NCI-H524 treated with DMSO at 0.1 percent for 48 hours (cell line): ENCODE measurements around the gene CLSTN2.

ENCODE experiments used
- DNase-seq: peaks from one replicate; lab custom pipeline; 2025; lab: John Stamatoyannopoulos, UW

CLSTN2 gene

DNA sequence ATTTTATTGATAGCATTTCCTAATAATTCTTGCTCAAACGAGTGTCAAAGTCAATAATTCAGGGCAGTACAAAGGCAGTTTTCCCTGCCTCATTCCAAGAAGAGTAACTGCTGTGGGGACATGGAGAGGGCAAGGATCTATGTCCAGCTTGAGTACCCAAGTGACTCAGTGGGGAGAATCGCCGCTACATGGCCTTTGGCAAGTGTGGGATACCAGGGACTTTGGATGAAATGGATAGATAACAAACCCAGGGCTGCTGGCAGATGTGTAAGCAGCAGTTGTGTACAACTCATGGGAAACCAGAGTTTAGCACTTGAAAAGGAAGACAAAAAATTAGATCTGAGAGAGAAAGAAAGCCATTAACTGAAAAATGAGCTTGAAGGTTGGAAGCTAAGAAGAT is 620.7 kb downstream of the CLSTN2 start:
- no peak for DNase-seq

DNA sequence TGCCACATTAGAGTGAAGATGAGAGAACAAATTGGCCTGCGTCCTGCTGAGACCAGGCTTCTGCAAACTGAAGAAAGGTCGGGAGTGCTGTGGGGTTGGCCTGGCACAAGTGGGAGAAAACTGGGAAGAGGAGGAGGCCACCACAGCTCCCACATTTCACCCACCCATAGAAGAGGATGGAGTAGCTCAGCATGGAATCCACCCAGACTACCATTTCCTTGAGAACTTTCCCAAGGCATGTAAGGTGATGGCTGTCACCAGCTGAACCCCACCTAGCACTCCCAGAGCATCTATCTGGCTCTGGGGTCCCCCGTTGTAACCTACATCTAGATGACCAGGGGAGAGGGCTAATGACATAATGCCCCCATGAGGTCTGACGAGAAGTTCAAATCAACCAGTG is 622.5 kb downstream of the CLSTN2 start:
- DNase-seq: no peak

DNA sequence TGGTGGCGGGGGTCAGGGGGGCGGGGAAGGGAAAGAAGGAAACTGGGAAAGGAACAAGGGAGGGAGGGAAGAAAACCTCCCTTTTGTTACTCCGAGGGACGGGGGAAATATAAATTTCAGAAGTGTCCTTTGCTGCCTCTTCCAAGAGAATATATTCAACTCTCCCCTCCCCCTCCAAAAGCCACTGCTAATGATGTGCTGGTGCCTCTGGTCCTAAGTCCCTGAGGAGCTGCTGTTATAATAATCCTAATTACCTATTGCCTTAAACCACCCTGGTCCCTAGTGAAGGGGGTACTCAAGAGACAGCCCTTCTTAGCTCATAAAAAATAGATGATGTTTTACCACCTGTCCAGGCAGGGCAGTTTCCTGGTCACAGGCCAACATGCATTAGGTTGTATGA is 624.6 kb downstream of the CLSTN2 start:
- peak; percentile 97 for DNase-seq

DNA sequence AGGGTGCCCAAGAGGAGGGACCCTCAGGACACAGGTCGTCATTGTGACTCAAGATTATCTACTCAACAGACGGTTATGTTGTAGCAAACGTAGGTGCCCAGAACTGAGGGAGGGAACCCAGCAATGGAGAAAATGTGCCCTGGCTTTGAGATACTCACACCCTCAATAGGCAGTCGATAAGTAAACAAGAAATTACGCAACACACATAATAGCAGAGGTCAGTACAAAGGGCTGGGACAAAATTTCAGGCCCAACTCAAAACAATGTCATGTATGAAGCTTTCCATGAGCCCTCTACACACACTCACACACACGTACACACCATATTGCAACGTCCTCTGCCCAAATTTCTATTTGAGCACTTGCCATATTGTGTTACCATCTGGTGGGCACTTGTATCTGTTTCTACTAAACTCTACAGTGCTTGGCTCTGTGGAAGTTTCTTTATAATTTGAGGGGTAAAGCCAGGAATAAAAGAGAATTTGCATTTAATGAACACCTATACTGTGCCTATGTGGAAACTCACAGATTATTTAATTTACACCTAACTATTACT is 628.3 kb downstream of the CLSTN2 start:
- peak; percentile 24 for DNase-seq

DNA sequence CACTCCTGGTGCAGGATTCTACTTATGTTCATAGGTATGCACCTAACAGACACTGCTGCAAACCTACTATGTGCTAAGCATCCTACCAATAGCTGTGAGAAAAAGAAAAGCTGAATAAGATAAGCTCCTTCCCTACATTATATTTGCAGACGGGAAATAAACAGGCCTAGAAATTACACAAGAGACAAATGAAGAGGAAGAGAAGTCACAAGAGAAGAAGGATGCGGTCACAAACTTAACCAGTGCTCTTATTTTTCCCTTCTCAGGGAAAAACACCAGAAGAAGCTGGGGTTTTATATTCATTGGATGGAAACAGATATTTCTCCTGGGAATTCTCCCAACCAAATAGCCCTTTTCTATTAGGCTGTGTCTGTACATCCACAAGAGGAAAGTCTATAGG is 633.1 kb downstream of the CLSTN2 start:
- DNase-seq: no peak

DNA sequence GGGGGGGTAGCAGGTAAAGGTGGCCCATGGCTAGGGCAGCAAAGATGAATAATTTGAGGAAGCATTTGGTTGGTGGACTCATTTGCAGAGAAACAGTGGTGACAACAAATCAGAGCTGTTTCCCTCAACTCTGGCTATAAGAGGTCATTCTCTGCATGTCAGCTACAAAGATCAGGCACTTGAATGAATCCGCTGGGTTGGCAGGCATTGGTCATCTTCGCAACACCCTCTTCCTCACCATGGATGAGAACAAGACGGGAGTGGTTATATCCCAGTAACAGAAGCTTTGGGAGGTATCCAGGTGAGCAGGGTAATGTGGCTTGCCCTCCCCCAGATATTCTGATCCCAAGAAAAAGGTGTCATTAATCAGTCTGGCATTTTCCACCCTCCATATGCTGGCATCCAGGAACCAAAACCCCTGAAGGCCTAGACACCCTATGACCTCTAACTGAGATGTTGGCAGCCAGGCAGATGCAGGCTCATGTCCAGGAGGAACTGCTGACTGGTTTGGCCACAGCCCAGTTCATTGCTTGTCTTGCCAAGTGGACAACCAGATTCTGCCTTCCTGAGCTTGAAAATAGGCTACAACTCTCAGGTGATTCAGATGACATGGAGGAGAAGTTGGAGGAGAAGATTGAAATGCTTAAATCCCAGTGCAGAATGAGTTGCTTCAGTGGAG is 634.0 kb downstream of the CLSTN2 start:
- no peak for DNase-seq

DNA sequence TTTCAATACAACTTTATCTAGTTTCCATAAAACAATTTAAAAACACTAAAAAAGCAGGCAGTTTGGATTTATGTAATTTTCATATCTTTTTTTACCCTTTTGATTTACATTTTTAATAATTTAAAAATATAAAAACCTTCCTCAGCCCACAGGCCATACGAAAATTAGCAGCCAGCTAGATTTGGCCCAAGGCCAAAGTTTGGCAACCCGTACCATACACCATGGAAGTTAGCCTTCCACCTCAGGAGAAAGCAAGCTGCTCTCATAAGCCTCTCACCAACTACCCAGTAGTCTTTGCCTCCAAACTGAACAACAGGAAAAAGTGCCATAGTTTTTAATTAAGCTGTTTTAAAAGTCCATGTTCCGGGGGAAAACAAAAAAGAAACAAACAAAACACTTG is 635.6 kb downstream of the CLSTN2 start:
- DNase-seq: no peak

DNA sequence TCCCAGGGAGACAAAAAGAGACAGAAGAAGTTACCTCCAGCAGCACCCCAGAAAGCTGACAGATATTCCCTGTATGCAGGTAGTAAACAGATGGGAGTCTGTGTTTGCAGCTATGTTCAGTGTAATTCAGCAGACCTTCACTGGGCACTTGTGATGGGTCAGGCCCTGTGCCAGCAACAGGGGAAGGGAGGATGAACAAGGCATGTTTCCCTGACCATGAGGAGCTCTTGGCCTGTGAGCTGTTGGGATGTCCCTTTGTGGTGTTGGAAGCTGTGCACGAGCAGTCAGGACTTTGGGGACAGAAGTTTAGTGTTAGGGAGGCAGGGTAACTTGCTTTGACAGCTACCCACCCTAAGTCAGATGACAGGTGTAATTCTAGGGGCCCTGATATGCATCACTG is 636.9 kb downstream of the CLSTN2 start:
- DNase-seq: no peak

DNA sequence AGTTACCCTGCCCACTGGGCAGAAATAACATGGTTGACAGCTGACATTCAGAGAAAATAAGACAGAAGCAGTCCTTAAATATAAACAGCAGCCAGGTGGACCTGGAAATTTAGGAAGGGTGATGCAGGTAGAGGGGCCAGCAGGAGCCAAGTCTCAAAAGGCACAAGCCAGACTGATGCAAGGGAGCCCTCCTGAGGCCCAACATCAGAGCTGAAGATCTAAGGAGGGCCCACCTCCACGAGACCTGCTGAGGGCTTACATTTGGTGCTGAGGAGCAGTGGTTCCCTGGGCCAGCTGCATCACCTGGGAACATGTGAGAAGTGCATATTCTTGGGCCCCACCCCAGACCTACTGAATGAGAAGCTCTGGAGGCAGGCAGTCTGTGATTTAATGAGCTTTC is 637.3 kb downstream of the CLSTN2 start:
- DNase-seq: no peak

DNA sequence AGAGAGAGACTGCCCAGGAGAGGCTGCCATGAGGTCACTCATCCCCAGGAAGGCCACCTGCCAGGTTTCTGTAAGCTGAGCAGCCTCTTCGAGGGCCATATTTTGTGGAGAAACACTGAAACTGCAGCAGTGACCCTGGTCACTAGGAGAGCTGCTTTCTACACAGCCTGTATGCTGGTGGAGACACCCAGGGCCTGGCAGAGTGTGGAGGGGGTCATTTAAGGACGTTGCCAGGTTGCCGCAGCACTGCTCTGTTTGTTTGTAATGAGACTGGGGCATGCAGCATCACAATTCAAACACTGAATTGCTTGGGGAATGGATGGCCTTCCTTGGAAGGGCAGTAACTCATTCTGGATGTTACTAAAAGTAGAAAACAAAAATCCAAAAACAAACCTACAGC is 638.0 kb downstream of the CLSTN2 start:
- no peak for DNase-seq

DNA sequence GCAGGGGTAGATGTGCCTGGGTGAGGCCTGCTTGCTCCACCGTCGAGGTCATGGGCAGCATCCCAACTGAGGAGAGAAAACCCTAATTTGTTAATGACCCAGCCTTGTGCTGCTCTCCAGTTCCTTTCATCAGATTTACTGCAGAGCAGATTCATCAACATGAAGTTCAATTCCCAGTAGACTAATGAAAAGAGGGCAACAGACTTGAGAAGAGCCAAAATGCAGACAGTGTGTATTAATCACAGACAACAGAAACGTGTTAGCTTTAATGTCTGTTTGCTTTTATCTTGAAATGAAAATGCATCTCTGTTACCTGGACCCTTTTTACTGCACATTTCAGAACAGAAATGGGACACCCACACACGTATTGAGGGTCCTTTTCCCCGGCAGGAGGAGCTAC is 639.4 kb downstream of the CLSTN2 start:
- DNase-seq: no peak

DNA sequence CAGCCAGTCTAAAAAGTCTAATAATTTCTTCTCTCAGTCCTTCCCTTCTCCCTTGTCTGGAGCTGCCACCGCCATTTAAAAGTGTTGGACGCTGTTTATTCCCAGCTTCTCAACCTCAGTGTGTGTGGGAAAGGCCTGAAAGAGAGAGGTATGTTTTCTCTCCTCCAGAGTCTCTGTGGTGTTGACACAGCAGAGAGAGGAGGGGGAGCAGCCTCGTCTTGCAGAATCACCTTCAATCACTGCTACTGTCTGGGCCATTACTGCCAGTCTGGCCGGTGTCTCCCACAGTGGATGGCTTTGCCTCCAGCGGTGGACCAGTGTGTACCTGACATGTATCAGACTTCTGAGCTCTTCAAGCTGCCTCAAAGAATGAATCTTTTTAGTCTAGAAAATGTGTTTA is 641.5 kb downstream of the CLSTN2 start:
- no peak for DNase-seq

DNA sequence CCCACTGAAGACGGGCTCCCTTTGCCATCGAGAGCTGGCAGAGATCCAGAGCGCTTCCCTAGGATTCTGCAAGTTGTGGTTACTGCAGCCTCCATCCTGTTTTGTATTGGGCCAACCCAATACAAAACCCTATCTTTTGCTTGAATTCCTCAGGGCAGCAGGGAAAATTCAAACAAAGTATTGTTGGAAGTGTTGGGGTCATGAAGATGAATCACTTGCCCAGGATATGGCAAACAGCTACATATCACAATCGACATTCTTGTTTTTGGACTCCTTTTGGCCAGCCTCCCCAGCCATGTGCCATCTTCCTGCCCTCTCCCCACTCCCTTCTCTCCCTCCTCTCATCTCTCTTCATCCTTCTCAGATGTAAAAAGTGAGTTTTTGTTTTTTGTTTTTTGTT is 642.9 kb downstream of the CLSTN2 start:
- DNase-seq: no peak

DNA sequence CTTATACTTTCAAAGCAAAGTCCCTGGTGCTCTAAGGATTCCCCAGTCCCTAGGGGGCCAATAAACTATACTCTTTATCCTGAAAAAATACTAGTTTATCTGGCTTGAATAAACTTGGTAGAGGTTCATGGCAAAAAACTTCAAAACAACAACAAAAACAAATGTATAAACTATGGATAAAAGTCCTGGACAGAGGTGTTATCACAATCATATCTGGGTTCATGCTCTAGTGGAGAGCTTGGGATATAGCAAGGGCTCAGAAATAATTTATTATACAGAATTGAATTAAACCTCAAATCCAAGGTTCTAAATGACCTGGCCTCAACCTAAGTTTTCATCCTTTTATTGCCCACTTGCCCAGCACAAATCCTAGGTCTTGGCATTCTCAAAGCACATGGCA is 644.3 kb downstream of the CLSTN2 start:
- no peak for DNase-seq

DNA sequence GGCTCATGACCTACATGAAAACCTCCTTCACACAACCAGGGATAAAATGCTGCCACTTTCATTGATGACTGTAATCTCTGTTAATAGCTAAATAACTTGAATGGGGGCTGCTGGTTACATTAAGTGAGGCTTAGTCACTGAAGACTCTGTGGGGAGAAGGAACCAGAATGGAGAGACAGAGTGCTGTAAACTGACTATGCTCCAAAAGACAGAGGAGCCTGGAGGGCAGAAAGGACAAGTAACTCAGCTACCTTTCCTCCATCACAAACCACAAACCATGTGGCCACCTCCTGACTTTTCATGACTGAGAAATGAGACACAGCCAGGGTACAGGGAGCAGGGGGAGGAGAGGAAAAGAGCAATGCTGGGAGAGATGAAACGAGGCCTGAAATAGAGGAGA is 645.8 kb downstream of the CLSTN2 start:
- DNase-seq: no peak

DNA sequence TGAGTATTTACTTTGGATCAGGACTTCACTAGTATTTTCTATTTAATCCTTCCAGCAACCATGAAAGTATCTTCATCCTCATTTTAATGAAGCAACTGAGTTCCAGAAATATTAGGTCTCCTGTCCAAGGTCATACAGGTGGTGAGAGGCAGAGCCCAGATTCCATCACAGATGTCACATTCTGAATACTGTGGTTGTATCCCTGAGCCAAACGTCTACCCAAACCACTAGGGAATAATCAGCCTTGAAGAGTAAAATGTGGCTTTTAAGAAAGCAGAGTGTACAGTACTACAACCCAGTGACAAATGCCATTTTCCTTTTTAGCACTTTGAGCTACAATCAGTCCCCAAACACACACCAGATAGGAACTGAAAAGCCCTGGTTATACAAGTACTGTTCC is 649.6 kb downstream of the CLSTN2 start:
- no peak for DNase-seq

DNA sequence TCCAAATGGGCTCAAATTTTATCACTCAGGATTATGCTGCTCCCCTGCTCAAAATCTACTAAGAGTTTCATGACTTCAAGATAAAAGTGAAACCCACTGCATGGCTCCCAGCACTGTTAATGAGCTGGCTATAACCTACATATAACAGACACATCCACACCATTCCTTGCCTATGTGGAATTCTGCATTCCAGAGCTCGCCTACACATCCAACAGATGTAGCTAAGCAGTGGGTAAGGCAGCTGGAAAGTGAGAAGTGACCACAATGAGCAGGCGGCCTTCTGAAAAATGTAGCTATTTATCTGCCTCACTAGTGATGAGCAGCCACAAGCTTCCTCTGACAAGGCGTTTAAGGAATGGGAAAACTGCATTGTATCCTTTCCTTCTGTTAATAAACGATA is 650.8 kb downstream of the CLSTN2 start:
- DNase-seq: no peak

DNA sequence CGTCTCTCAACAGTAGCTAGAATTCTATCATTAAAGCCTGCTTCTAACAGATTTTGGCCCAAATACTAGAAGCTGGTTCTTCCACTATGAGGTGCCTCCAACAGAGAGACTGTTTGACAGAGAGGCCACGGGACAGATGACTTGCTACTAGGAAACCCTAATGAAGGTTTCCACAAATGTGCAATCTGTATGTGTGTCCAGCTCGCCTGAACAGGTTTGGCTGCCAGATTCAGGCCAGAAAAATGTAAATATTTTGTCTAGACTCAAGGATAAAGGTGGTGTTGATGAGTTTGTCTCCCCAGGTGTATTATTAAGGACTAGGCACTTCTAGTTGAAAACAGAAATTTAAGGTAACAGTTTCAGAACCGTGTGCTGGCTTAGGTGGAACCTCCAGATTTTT is 651.3 kb downstream of the CLSTN2 start:
- DNase-seq: no peak

DNA sequence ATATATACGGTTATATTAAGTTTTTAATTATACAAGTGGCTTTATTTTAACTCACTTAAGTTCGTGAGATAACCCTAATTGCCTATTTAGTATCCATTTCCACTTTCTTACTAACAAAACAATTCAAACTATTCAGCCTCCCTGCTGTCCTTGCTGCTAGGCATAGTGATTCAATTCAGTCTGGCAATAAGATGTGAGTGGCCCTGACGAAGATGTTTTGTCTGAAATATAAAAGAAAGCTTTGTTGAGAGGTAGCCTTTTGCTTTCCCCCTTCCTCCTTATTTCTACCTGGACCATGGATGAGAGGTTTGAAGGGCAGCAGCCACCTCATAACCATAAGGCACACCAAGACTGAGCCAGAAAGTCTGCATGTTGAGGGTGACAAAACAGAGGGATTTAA is 653.6 kb downstream of the CLSTN2 start:
- no peak for DNase-seq

DNA sequence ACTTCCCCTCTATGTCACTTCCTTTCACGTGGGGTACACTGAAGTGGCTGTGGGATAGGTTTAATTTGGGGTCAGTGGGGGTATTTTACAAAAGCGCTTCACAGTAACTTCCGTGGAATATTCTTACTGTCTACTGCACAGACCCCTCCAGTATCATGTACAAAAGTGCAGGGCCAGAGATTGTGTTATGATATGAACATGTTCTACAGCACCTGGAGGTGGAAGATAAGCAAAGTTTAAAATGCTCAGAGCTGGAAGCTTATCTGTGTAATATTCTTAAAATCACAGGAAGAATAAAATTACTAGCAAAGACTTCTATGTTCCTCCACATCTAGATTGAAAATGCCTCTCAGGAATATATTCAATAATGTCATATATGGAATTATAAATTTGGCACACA is 658.8 kb downstream of the CLSTN2 start:
- no peak for DNase-seq

DNA sequence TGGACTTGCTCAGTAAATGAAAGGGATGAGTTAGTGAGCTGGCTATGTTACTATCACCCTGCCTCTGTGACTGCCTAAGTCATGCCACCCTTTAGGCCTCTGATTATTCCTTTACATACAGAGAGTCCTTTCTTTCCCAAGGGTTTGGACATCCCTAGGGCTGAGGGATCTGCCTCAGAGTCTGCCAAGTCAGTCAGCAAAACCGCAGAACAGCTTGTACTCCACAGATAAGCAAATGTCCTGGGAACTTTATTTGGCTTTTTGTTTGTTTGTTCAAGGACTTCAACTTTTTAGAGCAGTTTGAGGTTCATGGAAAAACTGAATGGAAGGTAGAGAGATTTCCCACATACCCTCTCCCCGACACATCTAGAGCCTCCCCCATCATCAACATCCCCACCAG is 660.3 kb downstream of the CLSTN2 start:
- DNase-seq: no peak

DNA sequence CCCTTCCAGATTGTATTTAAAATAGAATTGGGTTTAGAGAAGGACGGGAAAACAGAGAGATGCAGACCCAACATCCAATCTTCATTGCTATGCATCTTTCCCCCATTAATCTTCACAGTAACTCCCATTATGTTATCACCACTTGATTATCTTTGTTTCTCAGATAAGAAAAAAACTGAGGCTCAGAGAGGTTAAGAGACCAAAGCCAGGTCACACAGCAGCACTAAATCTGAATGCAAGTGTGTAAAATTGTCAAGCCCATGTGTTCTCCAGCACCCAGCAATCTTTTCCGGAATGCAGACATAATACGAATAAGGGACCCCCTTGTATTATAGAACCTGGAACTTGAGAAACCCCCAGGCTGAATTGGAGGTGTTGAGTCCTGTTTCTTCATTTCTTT is 662.4 kb downstream of the CLSTN2 start:
- DNase-seq: no peak

DNA sequence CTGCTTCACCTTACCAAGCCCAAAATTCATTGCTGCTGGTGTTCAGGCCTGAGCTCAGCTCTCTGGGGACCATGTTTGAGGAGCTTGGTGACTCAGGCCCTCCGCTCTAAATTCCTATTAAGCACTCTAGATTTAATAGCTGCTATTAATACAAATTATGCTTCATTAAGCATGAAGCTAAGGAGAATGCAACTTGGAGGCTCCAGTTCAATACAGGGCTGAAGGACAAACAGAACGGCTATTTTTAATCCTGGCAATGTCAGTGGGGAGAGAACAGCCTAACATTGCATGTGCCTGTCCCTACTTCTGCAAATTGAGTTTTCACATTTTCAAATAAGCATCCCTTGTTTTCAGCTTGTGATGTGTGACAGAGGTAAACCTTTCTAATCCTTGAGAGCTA is 662.8 kb downstream of the CLSTN2 start:
- DNase-seq: no peak

DNA sequence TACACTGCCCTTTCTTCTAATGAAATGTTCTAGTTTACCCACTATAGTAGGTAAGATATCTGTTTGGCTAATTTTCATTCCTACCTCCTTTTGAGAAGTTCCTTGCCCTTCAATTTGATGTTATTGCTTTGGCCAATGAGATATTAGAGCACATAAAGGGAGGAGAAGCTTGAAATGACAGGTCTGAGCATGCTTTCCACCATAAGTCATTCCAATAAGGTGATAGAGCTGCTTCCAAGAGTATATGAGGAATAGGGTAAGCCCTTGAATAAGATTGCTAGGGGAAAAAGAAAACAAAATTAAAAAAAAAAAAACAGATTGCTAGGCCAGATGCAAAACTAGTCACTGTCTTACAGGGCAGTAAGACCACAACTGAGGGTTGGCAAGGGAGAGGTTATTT is 664.0 kb downstream of the CLSTN2 start:
- DNase-seq: no peak

DNA sequence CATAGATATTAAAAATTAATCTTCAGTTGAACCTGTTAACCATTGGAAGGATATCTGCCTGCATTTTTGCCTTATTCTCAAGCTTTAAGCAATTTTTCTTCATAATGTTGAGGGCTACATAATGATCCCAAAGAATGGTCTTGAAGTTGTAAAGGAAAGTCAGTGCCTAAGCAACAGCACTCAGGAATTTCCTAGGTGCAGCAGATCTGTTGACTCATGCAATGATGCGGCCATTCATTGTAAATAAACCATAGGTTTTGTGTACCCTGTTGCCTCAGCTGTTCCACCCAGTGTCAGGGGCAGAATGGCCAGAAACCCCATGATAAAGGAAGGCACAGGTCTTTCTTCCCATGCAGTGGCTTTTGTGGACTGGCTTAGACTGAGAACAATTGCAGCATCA is 664.5 kb downstream of the CLSTN2 start:
- DNase-seq: no peak
